GM12891 (cell line): Measurements from ENCODE around the gene PRSS1.

ENCODE experiments used
- DNase-seq: peaks from one replicate; pipeline ENCODE4 v3.0.0; 2011; ENCODE audit warnings: low spot score; ENCODE audit not compliant: insufficient read length
- FAIRE-seq: peaks from 2 replicates; lab custom pipeline; 2011; peaks lifted over from hg19 to GRCh38; lab: Jason Lieb, UNC
- PAX5 ChIP-seq: IDR thresholded peaks from 2 replicates; pipeline ENCODE4 v1.6.1; 2011; ENCODE audit warnings: low read length, moderate library complexity, mild to moderate bottlenecking; ENCODE audit not compliant: insufficient read depth, severe bottlenecking
- POLR2A ChIP-seq: IDR thresholded peaks from 2 replicates; pipeline ENCODE4 v1.6.1; 2011; ENCODE audit warnings: low read depth, low read length, control low read depth
- POLR2AphosphoS5 ChIP-seq: IDR thresholded peaks from 2 replicates; pipeline ENCODE4 v1.6.1; 2011; ENCODE audit warnings: low read depth, low read length, control low read depth
- POU2F2 ChIP-seq: IDR thresholded peaks from 2 replicates; pipeline ENCODE4 v1.6.1; 2011; ENCODE audit warnings: low read depth, mild to moderate bottlenecking, control low read depth, low read length, moderate library complexity
- SPI1 ChIP-seq: IDR thresholded peaks from 2 replicates; pipeline ENCODE4 v1.6.1; 2011; ENCODE audit warnings: low read depth, low read length, control low read depth
- TAF1 ChIP-seq: IDR thresholded peaks from 2 replicates; pipeline ENCODE4 v1.6.1; 2011; ENCODE audit warnings: low read depth, low read length, control low read depth

The PRSS1 gene

DNA sequence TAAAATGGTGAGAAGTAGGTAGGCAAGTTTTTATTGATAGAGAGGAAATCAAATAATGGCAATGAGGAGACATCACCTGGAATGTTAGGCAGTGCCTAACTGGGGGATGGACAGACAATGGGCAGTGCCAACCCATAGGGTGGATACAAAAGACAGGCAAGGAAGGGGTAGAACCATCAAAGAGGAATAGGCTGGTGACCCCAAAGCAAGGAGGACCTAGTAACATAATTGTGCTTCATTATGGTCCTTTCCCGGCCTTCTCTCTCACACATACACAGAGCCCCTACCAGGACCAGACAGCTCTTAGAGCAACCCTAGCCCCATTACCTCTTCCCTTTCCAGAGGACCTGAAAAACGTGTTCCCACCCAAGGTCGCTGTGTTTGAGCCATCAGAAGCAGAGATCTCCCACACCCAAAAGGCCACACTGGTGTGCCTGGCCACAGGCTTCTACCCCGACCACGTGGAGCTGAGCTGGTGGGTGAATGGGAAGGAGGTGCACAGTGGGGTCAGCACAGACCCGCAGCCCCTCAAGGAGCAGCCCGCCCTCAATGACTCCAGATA lies 51.5 kb downstream of the PRSS1 start:
- no peak for DNase-seq
- FAIRE-seq: no peak

DNA sequence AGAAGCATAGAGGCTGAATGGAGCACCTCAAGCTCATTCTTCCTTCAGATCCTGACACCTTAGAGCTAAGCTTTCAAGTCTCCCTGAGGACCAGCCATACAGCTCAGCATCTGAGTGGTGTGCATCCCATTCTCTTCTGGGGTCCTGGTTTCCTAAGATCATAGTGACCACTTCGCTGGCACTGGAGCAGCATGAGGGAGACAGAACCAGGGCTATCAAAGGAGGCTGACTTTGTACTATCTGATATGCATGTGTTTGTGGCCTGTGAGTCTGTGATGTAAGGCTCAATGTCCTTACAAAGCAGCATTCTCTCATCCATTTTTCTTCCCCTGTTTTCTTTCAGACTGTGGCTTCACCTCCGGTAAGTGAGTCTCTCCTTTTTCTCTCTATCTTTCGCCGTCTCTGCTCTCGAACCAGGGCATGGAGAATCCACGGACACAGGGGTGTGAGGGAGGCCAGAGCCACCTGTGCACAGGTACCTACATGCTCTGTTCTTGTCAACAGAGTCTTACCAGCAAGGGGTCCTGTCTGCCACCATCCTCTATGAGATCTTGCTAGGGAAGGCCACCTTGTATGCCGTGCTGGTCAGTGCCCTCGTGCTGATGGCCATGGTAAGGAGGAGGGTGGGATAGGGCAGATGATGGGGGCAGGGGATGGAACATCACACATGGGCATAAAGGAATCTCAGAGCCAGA lies 52.5 kb downstream of the PRSS1 start:
- TF ChIP-seq SPI1 (no peak), PAX5 (no peak), POLR2AphosphoS5 (no peak), TAF1 (no peak), POU2F2 (no peak), POLR2A (no peak)
- no peak for DNase-seq
- no peak for FAIRE-seq

More for the DNA sequence above, 51.5 kb downstream of the PRSS1 start:
- TF ChIP-seq SPI1: no peak
- no peak for TF ChIP-seq PAX5
- no peak for TF ChIP-seq POLR2A
- TF ChIP-seq TAF1: no peak
- no peak for TF ChIP-seq POU2F2
- no peak for TF ChIP-seq POLR2AphosphoS5

DNA sequence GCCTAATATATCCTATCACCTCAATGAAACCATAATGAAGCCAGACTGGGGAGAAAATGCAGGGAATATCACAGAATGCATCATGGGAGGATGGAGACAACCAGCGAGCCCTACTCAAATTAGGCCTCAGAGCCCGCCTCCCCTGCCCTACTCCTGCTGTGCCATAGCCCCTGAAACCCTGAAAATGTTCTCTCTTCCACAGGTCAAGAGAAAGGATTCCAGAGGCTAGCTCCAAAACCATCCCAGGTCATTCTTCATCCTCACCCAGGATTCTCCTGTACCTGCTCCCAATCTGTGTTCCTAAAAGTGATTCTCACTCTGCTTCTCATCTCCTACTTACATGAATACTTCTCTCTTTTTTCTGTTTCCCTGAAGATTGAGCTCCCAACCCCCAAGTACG lies 53.0 kb downstream of the PRSS1 start:
- FAIRE-seq (no peak), DNase-seq (no peak)
- TF ChIP-seq POLR2AphosphoS5 (no peak), POLR2A (no peak), PAX5 (no peak), SPI1 (no peak), POU2F2 (no peak), TAF1 (no peak)
